GM19468 (cell line): Measurements from ENCODE around the gene DTWD2.
"Not testable (repeated sequence)": the region's sequence is repeated elsewhere in the genome, so short reads cannot be mapped to it uniquely, and the experiment has no call there.

Experiments used
- ATAC-seq: cut with Tn5 transposase; IDR thresholded peaks from one replicate; pipeline ENCODE4 v1.9.1; 2021; ENCODE audit warnings: mild to moderate bottlenecking, moderate library complexity, moderate number of reproducible peaks; ENCODE audit not compliant: unreplicated experiment; ENCODE audit errors: extremely low read depth

DTWD2 gene

GRCh38 chr5:118999696-119000095 is 11.3 kb upstream of the DTWD2 start:
- ATAC-seq, result no peak

GRCh38 chr5:118998861-118999260 is 10.5 kb upstream of the DTWD2 start:
- not testable (repeated sequence) for ATAC-seq

- ATAC-seq, result no peak
These were observed 7.8 kb upstream of the DTWD2 start for GRCh38 chr5:118996098-118996497.

GRCh38 chr5:118994595-118994994 is 6.2 kb upstream of the DTWD2 start:
- ATAC-seq, result no peak

GRCh38 chr5:118993118-118993517 is 4.8 kb upstream of the DTWD2 start:
- not testable (repeated sequence) for ATAC-seq

GRCh38 chr5:118992055-118992454 is 3.7 kb upstream of the DTWD2 start:
- not testable (repeated sequence) for ATAC-seq

- no peak for ATAC-seq
These were observed 2.2 kb upstream of the DTWD2 start for GRCh38 chr5:118990582-118990981.

- ATAC-seq, result no peak
These were observed 1.5 kb upstream of the DTWD2 start for GRCh38 chr5:118989816-118990215.

GRCh38 chr5:118988866-118989180 is 476 bp upstream of the DTWD2 start:
- ATAC-seq, result no peak

GRCh38 chr5:118984602-118985001 is 3.7 kb downstream of the DTWD2 start:
- ATAC-seq, result no peak

GRCh38 chr5:118981783-118982182 is 6.6 kb downstream of the DTWD2 start:
- ATAC-seq, result no peak

GRCh38 chr5:118980438-118980837 is 7.9 kb downstream of the DTWD2 start:
- no peak for ATAC-seq

- no peak for ATAC-seq
These were observed 8.3 kb downstream of the DTWD2 start for GRCh38 chr5:118980017-118980416.

- ATAC-seq, result not testable (repeated sequence)
These were observed 14.4 kb downstream of the DTWD2 start for GRCh38 chr5:118973779-118974445.

GRCh38 chr5:118968925-118969375 is 19.4 kb downstream of the DTWD2 start:
- no peak for ATAC-seq

- ATAC-seq, result no peak
These were observed 19.9 kb downstream of the DTWD2 start for GRCh38 chr5:118968406-118968911.

GRCh38 chr5:118967059-118967508 is 21.3 kb downstream of the DTWD2 start:
- ATAC-seq, result no peak

- ATAC-seq, result no peak
These were observed 22.5 kb downstream of the DTWD2 start for GRCh38 chr5:118965890-118966289.

GRCh38 chr5:118964970-118965369 is 23.4 kb downstream of the DTWD2 start:
- not testable (repeated sequence) for ATAC-seq

- not testable (repeated sequence) for ATAC-seq
These were observed 24.0 kb downstream of the DTWD2 start for GRCh38 chr5:118964388-118964787.

- ATAC-seq, result no peak
These were observed 25.2 kb downstream of the DTWD2 start for GRCh38 chr5:118963169-118963568.

- no peak for ATAC-seq
These were observed 27.8 kb downstream of the DTWD2 start for GRCh38 chr5:118960557-118960956.
